CD8-positive, alpha-beta memory T cell (primary cell): ENCODE results near the gene CPNE6. TPM values are rescaled to one million over a fixed set of nuclear protein-coding genes. Genes with fewer than 3 reads are reported as not detected.
A peak's percentile ranks its signal among the peaks of the same experiment; 100 is the strongest.
"Not testable (repeated sequence)": the region's sequence is repeated elsewhere in the genome, so short reads cannot be mapped to it uniquely, and the experiment has no call there.

ENCODE experiments used
- CTCF ChIA-PET: fragments of 350-600 bp; sonication (Branson Sonifier 250); formaldehyde crosslinking; loops from one replicate; lab custom pipeline; 2021; ENCODE audit warnings: antibody characterized with exemption; lab: Charles Lee
- POLR2A ChIA-PET: fragments of 350-600 bp; sonication (Branson Sonifier 250); formaldehyde crosslinking; loops from one replicate; lab custom pipeline; 2021; ENCODE audit warnings: antibody characterized with exemption; lab: Charles Lee
- DNase-seq, 5 donors: peaks; one replicate each; pipeline versions ENCODE4 v3.0.0 to v3.0.0-alpha.2; 2020 to 2022; ENCODE audit warnings: mixed read lengths in 1 of 5
- H3K27ac ChIP-seq: one replicate; pipeline ENCODE4 v1.7.0; 2013; ENCODE audit warnings: low read depth, mild to moderate bottlenecking, low read length, moderate library complexity
- H3K27me3 ChIP-seq: 2 replicates; pipeline ENCODE4 v1.7.0; 2013; ENCODE audit warnings: low read length, mild to moderate bottlenecking; ENCODE audit not compliant: insufficient read depth, poor library complexity, severe bottlenecking
- H3K36me3 ChIP-seq: 2 replicates; pipeline ENCODE4 v1.7.0; 2013; ENCODE audit warnings: mild to moderate bottlenecking, low read length, moderate library complexity; ENCODE audit not compliant: insufficient read depth
- H3K4me1 ChIP-seq: 2 replicates; pipeline ENCODE4 v1.7.0; 2013; ENCODE audit warnings: mild to moderate bottlenecking, low read length, moderate library complexity; ENCODE audit not compliant: insufficient read depth
- H3K4me3 ChIP-seq: 2 replicates; pipeline ENCODE4 v1.7.0; 2013; ENCODE audit warnings: mild to moderate bottlenecking, low read length
- H3K9me3 ChIP-seq: 2 replicates; pipeline ENCODE4 v1.7.0; 2013; ENCODE audit warnings: mild to moderate bottlenecking, low read length
- H3K27ac Mint-ChIP-seq, 8 donors: one replicate each; pipeline ENCODE4 v1.8.0; 2020 to 2021; ENCODE audit warnings: mixed read lengths in 8 of 8, mild to moderate bottlenecking in 6 of 8, inconsistent platforms in 3 of 8, moderate library complexity in 3 of 8
- H3K27me3 Mint-ChIP-seq, 2 donors: one replicate each; pipeline ENCODE4 v1.8.0; 2020 to 2021; ENCODE audit warnings: mixed read lengths in 2 of 2, mild to moderate bottlenecking in 1 of 2, moderate library complexity in 1 of 2
- H3K36me3 Mint-ChIP-seq, 3 donors: one replicate each; pipeline ENCODE4 v1.8.0; 2020 to 2021; ENCODE audit warnings: mixed read lengths in 3 of 3, inconsistent platforms in 1 of 3, mild to moderate bottlenecking in 1 of 3
- H3K4me1 Mint-ChIP-seq, 3 donors: one replicate each; pipeline ENCODE4 v1.8.0; 2020 to 2021; ENCODE audit warnings: mixed read lengths in 3 of 3, inconsistent platforms in 1 of 3, mild to moderate bottlenecking in 1 of 3
- H3K4me3 Mint-ChIP-seq, 7 donors: one replicate each; pipeline ENCODE4 v1.8.0; 2020 to 2021; ENCODE audit warnings: mixed read lengths in 7 of 7, mild to moderate bottlenecking in 6 of 7, moderate library complexity in 4 of 7, inconsistent platforms in 2 of 7
- H3K9me3 Mint-ChIP-seq, 5 donors: one replicate each; pipeline ENCODE4 v1.8.0; 2020 to 2022; ENCODE audit warnings: mixed read lengths in 5 of 5, mild to moderate bottlenecking in 3 of 5, moderate library complexity in 2 of 5, inconsistent platforms in 1 of 5
- polyA plus RNA-seq: library from polyadenylated mRNA; unstranded; fragments of 300-500 nt; fragmentation: Illumina TruSeq; gene quantifications from one replicate; pipeline ENCODE4 v1.2.3, GENCODE V29; 2021
- total RNA-seq, 2 experiments: library from RNA; stranded (reverse); gene quantifications; one replicate each; pipeline ENCODE4 v1.2.3, GENCODE V29; 2021

The CPNE6 gene
- total RNA-seq (not detected), polyA plus RNA-seq (not detected)

- CTCF ChIA-PET: no interaction called here
- Mint-ChIP-seq H3K27me3 (peaks cover 5 to 21% of the 10 kb centered on the region in 2 donors), H3K4me3 (no peak within 1 kb of the TSS), H3K27ac (no peak within 1 kb of the TSS), H3K4me1 (peaks cover 0 to 3% (median 3%) of the 10 kb centered on the region in 3 donors), H3K9me3 (no peaks in the 10 kb centered on the region), H3K36me3 (no peaks in the 10 kb centered on the region)
- no peak for DNase-seq
- Histone ChIP-seq H3K4me3 (no peak within 1 kb of the TSS), H3K27me3 (no peaks in the 10 kb centered on the region), H3K4me1 (no peaks in the 10 kb centered on the region), H3K36me3 (no peaks in the 10 kb centered on the region), H3K27ac (no peak within 1 kb of the TSS), H3K9me3 (no peaks in the 10 kb centered on the region)
- POLR2A ChIA-PET: no interaction called here
These were observed at the start of gene CPNE6 for GRCh38 chr14:24071144-24071697. TSS of gene CPNE6 (plus strand) at chr14:24071562. CDS start at chr14:24072937, 1,375 bp downstream.

- CTCF ChIA-PET, H3K36me3 ChIP-seq, DNase-seq, H3K27ac Mint-ChIP-seq, H3K4me1 ChIP-seq, H3K4me3 ChIP-seq, H3K4me3 Mint-ChIP-seq, POLR2A ChIA-PET, H3K4me1 Mint-ChIP-seq, H3K27me3 ChIP-seq, H3K9me3 Mint-ChIP-seq, H3K9me3 ChIP-seq, H3K27ac ChIP-seq: not testable (repeated sequence)
- H3K36me3 Mint-ChIP-seq: peaks cover 0 to 11% (median 0%) of the 10 kb centered on the region in 3 donors
- H3K27me3 Mint-ChIP-seq: peaks cover 0 to 13% of the 10 kb centered on the region in 2 donors
These were observed 46.4 kb upstream of the CPNE6 start for GRCh38 chr14:24024939-24025418.

- H3K27ac ChIP-seq, H3K36me3 ChIP-seq, POLR2A ChIA-PET, H3K27me3 ChIP-seq, H3K27me3 Mint-ChIP-seq, CTCF ChIA-PET, H3K4me1 Mint-ChIP-seq, H3K36me3 Mint-ChIP-seq, DNase-seq, H3K27ac Mint-ChIP-seq, H3K4me3 Mint-ChIP-seq, H3K9me3 ChIP-seq, H3K4me1 ChIP-seq, H3K4me3 ChIP-seq: not testable (repeated sequence)
- peaks cover 0 to 23% (median 13%) of the 10 kb centered on the region in 5 donors for H3K9me3 Mint-ChIP-seq
These were observed 41.7 kb upstream of the CPNE6 start for GRCh38 chr14:24029687-24030086.

- H3K27me3 Mint-ChIP-seq, H3K36me3 Mint-ChIP-seq, H3K36me3 ChIP-seq, H3K4me1 Mint-ChIP-seq, DNase-seq, H3K27ac ChIP-seq, H3K9me3 ChIP-seq, H3K4me3 ChIP-seq, CTCF ChIA-PET, H3K4me3 Mint-ChIP-seq, H3K4me1 ChIP-seq, POLR2A ChIA-PET, H3K27me3 ChIP-seq, H3K27ac Mint-ChIP-seq: not testable (repeated sequence)
- H3K9me3 Mint-ChIP-seq: peaks cover 0 to 23% (median 13%) of the 10 kb centered on the region in 5 donors
These were observed 40.0 kb upstream of the CPNE6 start for GRCh38 chr14:24031331-24031730.

GRCh38 chr14:24032727-24033418 lies 38.5 kb upstream of the CPNE6 start:
- H3K9me3 Mint-ChIP-seq: peaks cover 0 to 23% (median 13%) of the 10 kb centered on the region in 5 donors
- ChIA-PET CTCF (interaction anchor here (1.6 kb wide), 1 partner anchor 11 kb away, joined by 4 read pairs; no protein-coding TSS in a partner anchor), POLR2A (no interaction called here)
- no peak overlapping the region for H3K4me3 ChIP-seq
- H3K4me1 ChIP-seq: no peaks in the 10 kb centered on the region
- no peaks in the 10 kb centered on the region for H3K27me3 ChIP-seq
- no peaks in the 10 kb centered on the region for H3K9me3 ChIP-seq
- H3K36me3 Mint-ChIP-seq: peaks cover 0 to 6% (median 2%) of the 10 kb centered on the region in 3 donors
- no peaks in the 10 kb centered on the region for H3K27me3 Mint-ChIP-seq
- peak overlapping the region in 1 of 7 donors; percentile 8 for H3K4me3 Mint-ChIP-seq
- H3K36me3 ChIP-seq: no peaks in the 10 kb centered on the region
- DNase-seq: no peak
- H3K27ac Mint-ChIP-seq: no peak overlapping the region
- peaks cover 8 to 11% (median 10%) of the 10 kb centered on the region in 3 donors for H3K4me1 Mint-ChIP-seq
- H3K27ac ChIP-seq: no peak overlapping the region

GRCh38 chr14:24035769-24036168 lies 35.6 kb upstream of the CPNE6 start:
- H3K27me3 Mint-ChIP-seq, H3K9me3 ChIP-seq, DNase-seq, H3K4me3 ChIP-seq, H3K4me1 ChIP-seq, H3K36me3 Mint-ChIP-seq, H3K36me3 ChIP-seq, POLR2A ChIA-PET, H3K27ac ChIP-seq, H3K27me3 ChIP-seq: not testable (repeated sequence)
- Mint-ChIP-seq H3K27ac (peak overlapping the region in 5 of 8 donors; percentile 17 to 90 (median 68)), H3K9me3 (peaks cover 0 to 21% (median 13%) of the 10 kb centered on the region in 5 donors), H3K4me3 (peak overlapping the region; percentile 93 to 97 (median 95)), H3K4me1 (peaks cover 8 to 11% (median 10%) of the 10 kb centered on the region in 3 donors)
- CTCF ChIA-PET: interaction anchor here (0.9 to 1.2 kb wide), 4 partner anchors 11 to 73 kb away, joined by 3 to 6 read pairs (median 3); no protein-coding TSS in a partner anchor

GRCh38 chr14:24036169-24036962 lies 35.0 kb upstream of the CPNE6 start:
- POLR2A ChIA-PET: no interaction called here
- CTCF ChIA-PET: interaction anchor here (0.9 to 1.2 kb wide), 4 partner anchors 10 to 72 kb away, joined by 3 to 6 read pairs (median 3); no protein-coding TSS in a partner anchor

More at GRCh38 chr14:24036169-24036962, 35.0 kb upstream of the CPNE6 start:
- H3K36me3 Mint-ChIP-seq: peaks cover 0 to 6% (median 2%) of the 10 kb centered on the region in 3 donors
- H3K4me3 Mint-ChIP-seq: peak overlapping the region; percentile 93 to 97 (median 95)
- H3K4me1 Mint-ChIP-seq: peaks cover 8 to 11% (median 10%) of the 10 kb centered on the region in 3 donors
- no peaks in the 10 kb centered on the region for H3K27me3 Mint-ChIP-seq
- peaks cover 0 to 16% (median 11%) of the 10 kb centered on the region in 5 donors for H3K9me3 Mint-ChIP-seq
- peak overlapping the region; percentile 70 to 98 (median 92) for H3K27ac Mint-ChIP-seq
- DNase-seq: peak; percentile 48 to 76 (median 74)
- Histone ChIP-seq H3K4me3 (peak overlapping the region; percentile 69), H3K27ac (no peak overlapping the region), H3K9me3 (no peaks in the 10 kb centered on the region), H3K36me3 (no peaks in the 10 kb centered on the region), H3K27me3 (no peaks in the 10 kb centered on the region), H3K4me1 (no peaks in the 10 kb centered on the region)
